AML-193 (cell line): ENCODE data around the gene DIRAS2.
"Not testable (repeated sequence)": the region's sequence is repeated elsewhere in the genome, so short reads cannot be mapped to it uniquely, and the experiment has no call there.

Experiments used
- DNase-seq, 2 experiments: peaks; one replicate each; lab custom pipeline; 2025; lab: John Stamatoyannopoulos, UW

DIRAS2 gene, protein sequence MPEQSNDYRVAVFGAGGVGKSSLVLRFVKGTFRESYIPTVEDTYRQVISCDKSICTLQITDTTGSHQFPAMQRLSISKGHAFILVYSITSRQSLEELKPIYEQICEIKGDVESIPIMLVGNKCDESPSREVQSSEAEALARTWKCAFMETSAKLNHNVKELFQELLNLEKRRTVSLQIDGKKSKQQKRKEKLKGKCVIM

DNA sequence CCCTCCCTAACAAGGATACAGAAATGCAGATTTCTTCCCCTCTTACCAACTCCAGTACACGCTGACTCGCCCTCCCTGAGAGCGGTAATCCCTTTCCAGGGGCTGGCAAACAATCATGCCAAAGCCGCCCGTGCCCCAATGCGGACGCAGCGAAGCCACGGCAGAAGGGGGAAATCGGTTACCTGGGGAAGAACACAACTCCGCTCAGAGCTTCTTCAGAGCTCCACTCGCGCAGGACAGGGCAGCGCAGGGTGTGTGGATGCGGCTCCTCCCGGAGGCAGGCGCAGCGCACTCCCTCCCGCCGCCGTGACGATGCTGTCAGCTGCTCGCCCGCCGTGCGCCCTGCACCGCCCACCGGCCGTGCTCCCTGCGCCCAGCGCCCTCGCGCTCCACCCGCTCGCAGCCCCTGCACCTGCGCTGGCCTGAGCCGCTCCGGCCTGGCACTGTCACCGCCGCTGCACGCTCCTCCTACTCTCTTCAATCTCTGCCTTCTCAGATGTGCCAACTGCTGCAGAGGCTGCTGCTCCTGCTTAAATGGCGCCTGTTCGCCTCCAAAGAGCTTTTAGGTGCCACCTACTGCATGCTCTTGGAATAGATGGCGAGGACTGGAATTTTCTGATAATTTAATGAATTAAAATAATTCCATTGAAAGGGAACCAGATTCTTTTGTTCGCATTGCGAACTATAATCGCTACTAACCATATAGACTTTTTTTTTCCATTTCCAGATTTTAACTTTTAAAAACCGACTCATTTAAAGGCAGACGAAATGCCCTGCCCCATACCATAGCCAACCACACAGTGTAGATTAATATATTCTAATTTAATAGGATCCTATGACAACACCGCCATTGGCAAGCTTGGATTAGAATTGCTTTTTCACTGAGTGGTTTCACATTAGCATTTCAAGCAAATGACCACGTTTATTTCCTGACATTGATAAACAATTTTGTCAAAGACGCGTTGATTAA lies at the start of gene DIRAS2:
Gene DIRAS2 (minus strand): TSS at position 255 of the 970 bp plus-strand sequence. CDS start 28,997 bp downstream, outside the sequence.
- no peak for DNase-seq

DNA sequence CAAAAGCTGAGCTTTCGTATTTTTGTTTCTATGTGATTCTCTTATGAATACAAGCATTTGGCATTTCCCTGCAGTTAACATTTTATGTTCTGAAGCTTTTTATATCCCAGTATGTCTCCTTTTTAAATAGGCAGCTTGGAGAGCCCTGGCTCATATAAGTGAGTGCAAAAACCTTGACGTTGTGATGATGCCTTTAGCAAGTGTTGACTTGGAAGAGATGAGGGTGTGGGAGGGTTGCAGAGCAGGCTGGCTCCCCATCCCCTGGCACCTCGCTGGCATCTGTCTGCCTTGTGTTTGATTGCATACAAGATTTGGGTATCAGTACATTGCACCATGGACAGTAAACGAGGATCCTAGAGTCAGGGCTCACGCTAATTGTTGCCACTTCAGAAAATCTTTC lies 42.1 kb upstream of the DIRAS2 start:
- DNase-seq = no peak

DNA sequence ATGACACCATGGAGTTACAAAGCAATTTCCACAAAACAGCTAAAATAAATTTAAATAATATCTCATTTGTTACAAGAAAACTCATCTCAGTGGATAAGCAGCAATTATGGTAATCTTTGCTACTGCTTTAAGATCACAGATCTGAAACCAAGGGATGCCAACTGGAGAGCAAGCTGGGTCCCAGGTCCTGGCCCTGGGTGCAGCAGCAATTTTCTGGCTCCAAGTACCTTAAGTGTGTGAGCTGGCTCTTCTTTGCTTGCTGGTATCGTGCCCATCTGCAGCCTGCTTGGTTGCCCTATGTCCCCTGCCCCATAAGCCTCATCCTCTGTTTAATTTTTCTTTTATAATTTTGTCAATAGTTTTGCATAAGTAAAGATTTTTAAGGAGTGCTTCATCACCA lies 41.5 kb upstream of the DIRAS2 start:
- no peak for DNase-seq

DNA sequence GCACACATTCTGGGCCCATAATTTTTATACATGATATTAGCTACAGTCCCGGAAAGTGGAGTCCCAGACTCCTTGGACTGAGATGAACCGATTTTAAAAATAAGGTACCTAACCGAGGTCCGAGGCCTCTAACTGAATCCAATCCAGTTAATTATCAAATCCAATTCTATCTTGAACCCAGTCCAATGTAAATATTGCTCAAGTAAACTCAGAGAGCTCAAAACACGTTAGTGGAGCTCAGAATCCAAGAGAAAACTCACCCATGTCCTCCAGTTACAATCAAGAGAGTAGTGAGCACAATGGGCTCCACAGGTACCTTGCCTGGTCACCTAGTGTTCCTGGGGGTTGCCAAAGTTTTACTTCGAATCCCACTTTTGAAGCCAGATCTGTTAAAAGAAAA lies 37.9 kb upstream of the DIRAS2 start:
- DNase-seq = no peak

DNA sequence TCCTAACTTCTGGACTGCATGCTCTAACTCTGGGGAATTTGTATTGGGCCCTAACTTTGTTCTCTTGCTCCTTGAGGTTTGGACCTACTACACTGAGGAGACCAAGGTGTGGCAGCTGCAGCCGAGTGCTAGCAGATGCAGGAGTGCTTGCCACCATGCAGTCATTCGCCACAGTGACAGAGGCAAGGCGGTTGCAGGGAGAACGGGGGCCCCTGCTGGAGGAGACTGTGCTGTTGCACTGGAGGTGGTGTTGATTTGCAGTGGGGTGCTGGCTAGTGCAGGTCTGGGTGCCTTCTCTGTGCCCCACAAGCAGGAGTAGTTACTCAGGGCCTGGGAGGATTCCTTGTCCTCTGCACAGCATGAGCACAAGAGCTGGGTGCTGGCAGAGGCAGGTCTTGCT lies 22.4 kb upstream of the DIRAS2 start:
- DNase-seq = no peak

DNA sequence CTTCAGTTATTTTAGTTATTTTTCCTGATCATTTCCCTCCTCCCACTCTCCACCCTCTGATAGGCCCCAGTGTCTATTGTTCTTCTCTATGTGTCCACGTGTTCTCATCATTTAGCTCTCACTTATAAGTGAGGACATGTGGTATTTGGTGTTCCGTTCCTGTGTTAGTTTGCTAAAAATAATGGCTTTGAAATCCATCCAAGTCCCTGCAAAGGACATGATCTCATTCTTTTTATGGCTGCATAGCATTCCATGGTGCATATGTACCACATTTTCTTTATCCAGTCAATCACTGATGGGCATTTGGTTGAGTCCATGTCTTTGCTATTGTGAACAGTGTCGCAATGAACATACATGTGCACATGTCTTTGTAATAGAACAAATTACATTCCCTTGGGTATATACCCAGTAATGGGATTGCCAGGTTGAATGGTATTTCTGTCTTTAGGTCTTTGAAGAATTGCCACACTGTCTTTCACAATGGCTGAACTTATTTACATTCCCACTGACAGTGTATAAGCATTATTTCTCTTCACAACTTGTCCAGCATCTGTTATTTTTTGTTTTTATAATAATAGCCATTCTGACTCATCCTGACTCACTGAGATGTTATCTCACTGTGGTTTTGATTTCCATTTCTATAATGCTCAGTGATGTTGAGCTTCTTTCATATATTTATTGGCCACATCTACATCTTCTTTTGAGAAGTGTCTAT lies 17.2 kb upstream of the DIRAS2 start:
- no peak for DNase-seq

DNA sequence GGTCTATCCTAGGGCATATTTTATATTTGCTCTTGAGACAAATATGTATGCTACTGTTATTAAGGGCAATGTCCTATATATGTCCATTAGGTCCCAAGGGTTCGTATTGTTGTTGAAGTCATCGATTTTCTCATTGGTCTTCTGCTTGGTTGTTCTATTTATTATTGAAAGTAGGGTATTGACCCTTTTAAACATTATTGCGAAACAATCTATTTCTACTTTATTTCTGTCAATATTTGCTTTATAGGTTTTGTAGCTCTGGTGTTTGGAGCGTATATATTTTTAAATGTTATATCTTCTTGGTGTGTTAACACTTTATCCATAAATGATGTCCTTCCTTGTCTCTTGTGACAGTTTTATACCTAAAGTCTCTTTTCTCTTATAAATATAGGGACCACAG lies 16.2 kb upstream of the DIRAS2 start:
- no peak for DNase-seq

DNA sequence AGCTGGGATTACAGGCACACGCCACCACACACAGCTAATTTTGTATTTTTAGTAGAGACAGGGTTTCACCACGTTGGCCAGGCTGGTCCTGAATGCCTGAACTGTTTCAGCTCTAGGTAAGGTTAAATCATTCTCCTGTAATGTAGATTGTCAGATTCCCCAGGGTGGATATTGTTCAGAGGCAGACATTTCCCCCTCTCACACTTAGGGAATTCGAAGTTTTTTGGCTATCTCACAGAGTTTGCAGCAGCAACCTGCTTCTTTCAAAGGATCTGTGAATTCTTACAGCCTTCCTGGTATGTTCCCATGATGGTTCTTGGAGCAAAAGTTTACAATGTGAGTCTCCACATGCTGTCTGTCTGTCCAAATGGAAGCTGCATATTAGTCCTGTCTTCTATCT lies 15.6 kb upstream of the DIRAS2 start:
- DNase-seq = no peak

DNA sequence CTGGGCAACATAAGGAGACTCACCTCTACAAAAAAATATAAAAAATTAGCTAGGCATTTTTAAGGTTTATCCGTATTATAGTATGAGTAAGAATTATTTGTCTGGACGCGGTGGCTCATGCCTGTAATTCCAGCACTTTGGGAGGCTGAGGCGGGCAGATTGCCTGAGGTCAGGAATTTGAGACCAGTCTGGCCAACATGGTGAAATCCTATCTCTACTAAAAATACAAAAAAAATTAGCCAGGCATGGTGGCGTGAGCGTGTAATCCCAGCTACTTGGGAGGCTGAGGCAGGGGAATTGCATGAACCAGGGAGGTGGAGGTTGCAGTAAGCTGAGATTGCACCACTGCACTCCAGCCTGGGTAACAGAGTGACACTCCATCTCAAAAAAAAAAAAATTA lies 14.3 kb upstream of the DIRAS2 start:
- DNase-seq = not testable (repeated sequence)

DNA sequence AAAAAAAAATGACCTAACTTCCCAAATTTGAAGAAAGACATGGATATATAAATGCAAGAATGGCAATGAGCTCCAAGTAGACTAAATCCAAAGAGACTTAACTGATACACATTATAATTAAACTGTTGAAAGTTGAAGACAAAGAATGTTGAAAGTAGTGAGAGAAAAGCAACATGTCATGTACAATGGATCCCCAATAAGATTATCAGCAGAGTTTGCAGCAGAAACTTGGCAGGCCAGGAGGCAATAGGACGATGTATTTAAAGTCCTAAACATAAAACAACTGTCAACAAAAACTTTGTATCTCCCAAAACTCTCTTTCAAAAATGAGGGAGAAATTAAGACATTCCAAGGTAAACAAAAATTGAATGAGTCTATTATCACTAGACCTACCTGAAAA lies 8.6 kb upstream of the DIRAS2 start:
- DNase-seq = no peak

DNA sequence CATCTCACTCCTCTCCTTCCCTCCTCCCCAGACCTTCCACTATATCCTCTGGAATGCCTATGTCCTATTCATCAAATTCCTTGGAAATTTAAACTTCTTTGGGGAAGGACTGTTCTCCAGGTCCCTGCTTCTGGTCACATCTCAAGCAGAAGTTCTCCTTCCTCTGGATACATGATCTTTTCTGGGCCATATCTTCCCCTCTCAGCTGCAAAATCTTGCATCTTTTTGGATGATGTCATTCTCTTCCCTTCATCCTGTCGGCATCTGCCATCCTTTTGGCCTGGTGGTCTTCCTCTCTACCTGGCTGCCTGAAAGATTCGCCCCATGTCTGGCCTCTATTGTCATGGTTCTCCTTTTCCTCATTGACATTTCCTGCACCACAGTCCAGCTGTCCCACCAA lies 5.2 kb upstream of the DIRAS2 start:
- no peak for DNase-seq

DNA sequence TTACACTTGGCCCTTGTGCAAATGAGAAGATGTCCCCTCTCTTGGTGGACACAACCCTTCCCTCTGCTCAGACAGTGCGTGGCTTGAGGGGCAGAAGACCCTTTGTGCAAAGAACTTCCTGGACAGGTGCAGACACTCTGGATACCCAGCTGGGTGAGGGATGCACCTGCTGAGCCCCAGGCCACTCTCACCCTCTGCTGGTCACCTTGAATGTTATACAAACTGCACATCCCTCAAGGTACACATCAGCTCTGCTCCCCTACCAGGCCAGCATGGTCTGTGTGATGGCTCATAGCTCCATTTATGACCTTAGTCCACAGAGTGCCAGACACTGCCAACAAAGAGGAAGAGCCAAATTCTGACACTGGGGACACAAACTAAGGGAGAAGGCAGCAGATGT lies 3.1 kb upstream of the DIRAS2 start:
- DNase-seq = no peak

DNA sequence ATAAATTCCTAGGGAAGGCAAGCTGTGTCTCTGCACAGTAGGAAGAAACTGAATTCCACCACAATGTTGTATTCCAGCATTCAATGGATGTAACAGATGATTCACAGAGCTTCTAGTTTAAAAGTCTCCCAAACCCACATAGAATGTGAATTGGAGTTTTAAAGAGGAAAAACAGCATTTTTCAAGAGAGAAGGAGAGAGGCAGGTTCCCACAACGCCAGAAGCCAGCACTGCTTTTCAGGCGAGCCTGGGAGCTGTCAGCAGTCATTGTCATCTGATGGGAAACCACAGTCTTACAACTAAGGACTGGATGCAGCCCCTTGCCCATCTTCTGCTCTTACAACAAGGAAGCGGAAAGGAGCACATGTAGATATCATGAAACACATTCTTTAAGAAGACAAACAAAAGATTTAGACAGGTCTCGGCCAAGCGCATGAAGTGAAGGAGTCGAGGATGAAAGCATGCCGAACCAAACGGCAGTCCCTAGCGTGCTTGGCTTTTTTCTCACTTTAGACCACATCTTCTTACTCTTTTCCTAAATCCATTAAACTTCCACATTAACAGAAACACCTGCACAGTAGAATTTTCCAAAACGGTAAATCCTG lies 638 bp downstream of the DIRAS2 start:
- DNase-seq = no peak

DNA sequence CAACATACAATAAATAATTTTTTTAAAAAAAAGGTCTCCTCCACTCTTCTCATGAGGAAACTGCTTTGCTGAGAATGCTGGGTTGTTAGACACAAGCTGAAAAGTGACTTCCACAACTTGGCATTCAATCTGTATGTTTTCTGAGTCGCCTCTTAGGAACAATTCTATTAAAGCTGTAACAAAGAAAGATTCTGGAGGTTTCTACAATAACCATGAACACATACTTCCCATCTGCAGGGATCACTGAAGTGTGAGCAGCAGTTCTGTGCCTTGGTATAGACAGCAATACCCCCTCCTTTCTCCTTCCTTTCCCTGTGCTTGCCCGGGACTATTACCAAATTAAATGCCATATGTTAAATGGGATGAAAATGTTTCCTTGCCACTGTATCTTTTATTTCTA lies 1.5 kb downstream of the DIRAS2 start:
- no peak for DNase-seq

DNA sequence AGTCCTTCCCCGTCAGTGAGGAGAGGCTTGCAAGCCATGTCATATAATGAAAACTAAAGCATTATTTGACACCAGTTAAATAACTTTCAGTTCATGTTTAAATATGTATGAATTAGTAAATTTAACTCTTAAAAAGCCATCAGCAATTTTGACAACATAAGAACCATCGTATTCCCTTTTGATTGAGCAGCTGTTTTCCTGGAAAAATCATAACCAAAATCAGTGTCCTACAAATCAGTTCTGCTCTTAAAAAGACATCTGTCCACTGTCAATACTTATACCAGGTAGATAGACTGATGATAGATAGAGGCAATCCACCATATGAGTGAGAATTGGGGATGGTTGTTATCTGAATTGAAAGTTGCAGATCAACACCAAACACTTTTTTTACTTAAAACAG lies 2.3 kb downstream of the DIRAS2 start:
- DNase-seq = no peak

DNA sequence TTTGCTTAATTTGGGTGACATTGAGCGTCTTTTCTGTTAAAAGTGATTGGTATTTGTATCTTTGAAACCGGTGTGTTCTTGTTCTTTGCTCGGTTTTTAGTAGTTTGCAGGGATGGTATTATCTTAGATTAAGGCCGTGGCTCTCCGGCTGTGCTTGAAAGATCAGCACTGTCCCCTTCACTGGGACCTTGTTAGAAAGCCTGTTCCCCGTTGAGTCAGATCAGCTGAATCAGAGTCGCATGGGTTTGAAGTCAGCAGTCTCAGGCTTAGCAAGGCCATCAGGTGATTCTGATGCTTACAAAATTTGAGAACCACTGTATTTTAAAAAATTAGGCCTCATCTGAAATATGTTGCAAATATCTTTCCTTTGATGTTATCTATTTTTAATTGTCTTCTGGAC lies 5.0 kb downstream of the DIRAS2 start:
- DNase-seq = no peak

DNA sequence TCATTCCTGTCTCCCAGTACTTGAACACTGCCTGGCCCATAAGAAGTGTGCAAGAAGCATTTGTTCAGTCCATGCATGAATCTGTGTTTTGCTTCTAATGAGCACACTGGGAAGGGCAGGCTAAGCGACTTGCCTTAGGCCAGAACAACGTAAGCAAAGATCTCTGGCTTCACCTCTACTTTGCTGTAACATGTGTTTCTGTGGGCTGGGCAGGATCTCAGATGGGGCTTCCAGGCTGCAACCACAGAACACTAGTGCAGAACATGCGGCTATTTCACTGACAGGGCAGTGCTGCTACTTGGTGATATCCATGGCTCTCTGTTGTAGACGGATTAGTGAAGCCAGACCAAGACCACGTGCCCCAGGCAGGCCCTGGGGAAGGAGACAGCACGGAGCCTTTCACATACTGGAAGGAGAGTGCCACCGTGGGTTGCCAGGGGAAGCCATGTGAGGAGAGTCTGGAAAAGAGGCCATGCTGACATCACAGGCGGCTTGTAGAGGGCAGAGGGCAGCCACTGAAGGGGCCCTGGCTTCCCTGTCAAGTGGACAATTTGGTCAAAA lies 9.9 kb downstream of the DIRAS2 start:
- DNase-seq = no peak

DNA sequence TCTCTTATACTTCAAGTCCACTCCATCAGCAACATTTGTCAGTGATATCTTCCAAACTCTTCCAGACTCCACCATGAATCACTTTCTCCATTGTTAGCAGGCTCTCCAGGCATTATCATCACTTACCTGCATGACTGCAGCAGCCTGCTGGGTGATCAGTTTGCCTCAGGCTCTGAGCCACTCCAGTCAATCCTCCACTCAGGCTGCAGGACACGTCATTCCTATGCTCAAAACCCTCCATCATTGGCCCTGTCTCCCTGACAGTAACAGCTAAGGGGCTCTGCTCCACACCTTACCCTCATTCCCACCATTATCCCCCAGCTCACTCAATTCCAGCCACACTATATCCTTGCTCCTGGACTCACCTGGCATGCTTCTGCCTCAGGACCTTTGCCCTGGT lies 10.7 kb downstream of the DIRAS2 start:
- DNase-seq = no peak

DNA sequence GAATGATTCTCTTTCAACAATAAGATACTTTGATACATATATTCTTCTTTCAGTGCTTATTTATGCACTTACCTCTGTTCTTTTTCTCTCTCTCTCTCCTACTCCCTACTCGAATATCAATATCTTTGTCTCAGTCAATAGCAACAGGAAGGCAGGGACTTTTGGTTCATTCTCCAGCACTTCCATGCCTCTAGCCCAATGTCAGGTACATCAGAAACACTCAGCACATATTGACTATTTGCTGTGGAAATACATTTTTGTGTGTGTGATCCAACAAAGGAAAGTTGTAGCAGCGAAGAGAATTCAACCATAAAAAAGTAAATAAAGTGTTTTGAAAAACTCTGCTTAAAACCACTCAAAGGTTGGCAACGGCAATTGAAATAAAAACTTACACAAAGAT lies 12.6 kb downstream of the DIRAS2 start:
- DNase-seq = no peak

DNA sequence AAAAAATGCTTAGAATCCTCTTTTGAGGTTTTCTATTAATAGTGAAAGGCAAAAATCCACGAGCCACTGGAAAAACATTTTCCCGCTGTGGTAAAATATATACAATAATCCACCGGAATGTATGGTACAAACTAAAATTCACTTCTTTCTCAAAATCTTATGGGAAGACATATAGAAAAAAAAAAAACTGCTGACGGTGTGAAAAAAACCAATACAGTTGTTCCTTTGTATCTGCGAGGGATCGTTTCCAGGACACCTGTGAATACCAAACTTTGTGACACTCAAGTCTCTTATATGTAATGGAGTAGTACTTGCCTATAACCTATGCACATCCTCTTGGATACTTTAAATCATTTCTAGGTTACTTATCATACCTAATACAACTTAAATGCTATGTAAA lies 13.3 kb downstream of the DIRAS2 start:
- no peak for DNase-seq

DNA sequence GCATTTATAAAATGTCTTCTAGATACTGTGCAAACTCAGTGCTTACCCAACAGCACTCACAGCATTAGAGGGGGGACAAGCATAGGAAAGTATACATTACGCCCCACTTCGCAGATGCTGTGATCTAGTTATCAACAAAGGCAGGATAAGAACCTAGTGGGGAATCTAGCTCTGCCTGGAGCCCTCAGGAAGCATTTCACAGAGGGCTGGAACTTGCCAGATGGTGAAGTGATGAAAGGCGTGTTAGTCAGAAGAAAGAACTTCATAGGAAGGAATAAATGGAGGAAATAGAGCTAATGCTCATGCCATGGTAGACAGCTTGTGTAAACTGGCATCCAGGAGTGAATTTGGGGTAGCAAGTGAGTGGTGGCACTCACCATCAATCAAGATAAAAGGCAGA lies 25.8 kb downstream of the DIRAS2 start:
- DNase-seq = no peak

DNA sequence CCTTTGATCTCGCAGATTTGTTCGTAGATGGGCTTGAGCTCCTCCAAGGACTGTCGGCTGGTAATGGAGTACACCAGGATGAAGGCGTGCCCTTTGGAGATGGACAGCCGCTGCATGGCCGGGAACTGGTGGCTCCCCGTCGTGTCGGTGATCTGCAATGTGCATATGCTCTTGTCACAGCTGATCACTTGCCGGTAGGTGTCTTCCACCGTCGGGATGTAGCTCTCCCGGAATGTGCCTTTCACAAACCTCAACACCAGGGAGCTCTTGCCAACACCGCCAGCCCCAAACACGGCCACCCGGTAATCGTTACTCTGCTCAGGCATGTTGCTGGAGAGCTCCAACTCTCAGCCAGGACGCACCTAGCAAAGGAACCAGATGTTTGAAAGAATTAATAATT lies 29.1 kb downstream of the DIRAS2 start:
- DNase-seq = no peak
